NCI-H2227 (cell line): ENCODE results near the gene BOLA1.
"Not testable (repeated sequence)": the region's sequence is repeated elsewhere in the genome, so short reads cannot be mapped to it uniquely, and the experiment has no call there.

ENCODE experiments used
- DNase-seq: peaks from one replicate; lab custom pipeline; 2025; ENCODE audit not compliant: unreplicated experiment; lab: John Stamatoyannopoulos, UW

The BOLA1 gene

GRCh38 chr1:149886396-149887195, 12.8 kb upstream of the BOLA1 start:
- peak; percentile 98 for DNase-seq

DNA sequence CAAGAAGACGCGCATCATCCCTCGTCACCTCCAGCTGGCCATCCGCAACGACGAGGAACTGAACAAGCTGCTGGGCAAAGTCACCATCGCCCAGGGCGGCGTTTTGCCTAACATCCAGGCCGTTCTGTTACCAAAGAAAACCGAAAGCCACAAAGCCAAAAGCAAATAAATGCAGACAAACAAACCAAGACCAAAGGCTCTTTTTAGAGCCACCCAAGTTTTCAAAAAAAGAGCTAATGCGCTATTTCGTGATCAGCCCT, 12.2 kb upstream of the BOLA1 start:
- not testable (repeated sequence) for DNase-seq

GRCh38 chr1:149887456-149888246, 11.7 kb upstream of the BOLA1 start:
- peak; percentile 97 for DNase-seq

DNA sequence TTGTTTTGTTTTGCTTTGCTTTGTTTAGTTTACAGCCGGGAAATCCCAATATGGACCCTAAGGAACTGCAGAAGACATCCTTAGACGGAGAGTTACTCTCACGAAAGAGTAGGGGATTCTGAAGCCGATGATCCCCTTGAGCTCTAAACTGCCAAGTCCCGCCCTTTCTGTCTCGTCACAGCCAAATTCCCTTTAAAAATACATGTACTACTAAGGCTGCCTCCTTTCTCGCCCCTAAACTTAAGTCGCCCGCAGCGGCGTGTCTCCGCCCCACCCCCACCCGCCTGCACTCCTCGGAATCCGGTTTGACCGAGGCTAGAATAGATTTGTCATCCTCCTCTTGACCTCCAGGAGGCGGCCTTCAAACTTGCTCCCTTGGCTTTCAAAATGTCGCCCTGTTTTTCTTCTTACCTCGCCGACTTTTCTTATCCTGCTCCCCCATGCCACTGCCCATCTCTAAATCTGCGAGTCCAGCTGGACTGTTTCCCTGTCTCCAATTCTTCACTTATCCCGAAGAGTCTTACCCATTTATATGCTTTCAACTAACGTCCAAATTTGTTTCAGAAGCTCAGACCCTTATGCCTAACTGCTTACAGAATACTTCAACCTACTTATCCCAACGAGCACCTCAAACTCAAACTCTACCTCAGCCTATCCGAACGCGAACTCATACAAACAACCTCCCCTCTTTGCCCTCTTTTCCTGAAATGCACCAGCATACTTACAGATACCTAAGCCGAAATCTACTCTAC, 10.9 kb upstream of the BOLA1 start:
- DNase-seq, result peak; percentile 91

DNA sequence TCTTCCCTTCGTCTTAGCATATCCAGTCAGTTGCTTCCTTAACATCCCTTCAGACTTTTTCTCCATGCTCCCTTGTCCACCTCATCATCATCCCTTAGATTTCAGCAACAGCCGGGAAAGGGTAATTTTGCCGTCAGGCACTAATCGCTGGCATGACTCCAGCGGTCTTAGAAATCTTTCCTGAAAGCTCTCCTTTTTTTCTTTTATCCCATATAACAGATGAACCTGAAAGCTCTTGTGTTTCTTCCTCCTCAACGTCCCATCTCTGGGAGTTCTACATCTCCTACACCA, 10.4 kb upstream of the BOLA1 start:
- peak; percentile 54 for DNase-seq

GRCh38 chr1:149896575-149896974, 2.8 kb upstream of the BOLA1 start:
- no peak for DNase-seq

DNA sequence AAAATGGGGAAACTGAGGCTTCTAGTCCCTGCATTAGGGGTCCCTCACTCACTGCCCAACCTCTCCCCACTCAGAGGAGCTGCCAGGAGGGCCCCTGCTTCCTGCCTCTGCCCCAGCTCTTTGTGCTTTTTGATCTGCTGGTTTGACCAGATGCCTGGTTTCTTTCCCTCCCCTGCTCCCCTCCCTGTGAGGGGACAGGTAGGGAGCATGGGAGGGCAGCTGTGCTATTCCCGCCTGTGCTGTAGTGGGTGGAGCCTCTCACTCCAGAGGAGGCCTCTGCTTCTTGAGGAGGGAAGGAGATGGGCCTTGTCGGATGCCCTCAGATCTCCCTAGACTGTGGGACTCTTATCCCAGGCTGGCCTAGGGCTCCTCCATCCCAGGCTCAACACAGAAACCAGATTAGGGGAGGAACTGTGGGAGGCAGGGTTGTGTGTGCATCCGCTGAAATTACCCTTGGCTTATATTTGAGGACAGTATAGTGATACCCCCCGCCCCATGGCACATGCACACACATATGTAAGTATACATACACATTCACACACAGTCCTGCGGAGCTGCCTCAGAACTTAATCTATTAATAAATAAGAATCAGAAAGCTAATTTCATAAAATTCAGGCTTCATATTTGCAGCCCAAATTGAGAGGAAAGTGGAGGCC, 4.6 kb downstream of the BOLA1 start:
- DNase-seq, result no peak

- DNase-seq, result no peak
These were observed 7.3 kb downstream of the BOLA1 start for GRCh38 chr1:149906570-149907075.

- no peak for DNase-seq
These were observed 15.2 kb downstream of the BOLA1 start for GRCh38 chr1:149914545-149914944.

DNA sequence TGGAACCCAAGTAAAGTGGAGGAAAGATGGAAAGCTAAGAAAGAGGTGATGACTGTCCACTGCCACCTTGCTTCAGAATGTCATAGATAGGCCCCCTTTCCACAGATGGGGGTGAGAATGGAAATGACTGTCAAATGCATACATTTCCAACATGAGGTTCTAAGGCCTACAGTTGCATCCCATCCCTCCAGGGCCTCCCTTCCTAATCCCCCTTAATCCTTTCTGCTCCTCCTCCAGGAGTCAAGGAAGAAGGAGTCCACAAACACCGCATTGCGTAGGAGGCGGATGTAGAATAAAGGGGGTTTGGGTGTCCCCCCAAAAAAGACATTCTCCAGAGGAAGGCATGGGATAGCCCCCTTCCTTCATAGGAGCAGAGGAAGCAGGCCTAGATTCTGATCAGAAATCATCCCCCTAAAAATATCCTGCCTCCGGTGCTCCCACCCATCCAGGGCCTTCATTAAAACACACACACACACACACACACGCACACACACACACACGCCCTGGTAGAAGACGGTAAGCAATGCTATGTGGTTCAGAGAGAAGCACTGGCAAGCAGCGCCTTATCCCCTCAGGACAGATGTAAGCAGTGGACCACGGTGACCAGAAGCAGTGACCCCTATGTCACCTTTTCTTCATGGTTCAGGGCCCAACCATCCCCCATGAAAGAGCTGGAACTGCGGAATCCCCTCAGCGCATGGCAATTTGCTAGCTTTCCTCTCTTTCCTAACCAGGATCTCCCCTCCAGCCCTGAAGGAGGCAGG, 16.2 kb downstream of the BOLA1 start:
- peak; percentile 19 for DNase-seq

- no peak for DNase-seq
These were observed 17.0 kb downstream of the BOLA1 start for GRCh38 chr1:149916193-149916897.

GRCh38 chr1:149916898-149917252, 17.5 kb downstream of the BOLA1 start:
- DNase-seq, result no peak

- peak; percentile 80 for DNase-seq
These were observed 18.3 kb downstream of the BOLA1 start, which contains the start of gene SV2A for GRCh38 chr1:149917571-149918144. Gene SV2A, minus strand, starts transcription at chr1:149917844. Its CDS starts 4,004 bp downstream, at chr1:149913840.

GRCh38 chr1:149923626-149924025, 24.3 kb downstream of the BOLA1 start:
- DNase-seq, result no peak

- no peak for DNase-seq
These were observed 26.0 kb downstream of the BOLA1 start for GRCh38 chr1:149925345-149925744.

- no peak for DNase-seq
These were observed 26.4 kb downstream of the BOLA1 start for GRCh38 chr1:149925751-149926150.

GRCh38 chr1:149926296-149926695, 26.9 kb downstream of the BOLA1 start:
- DNase-seq, result no peak

GRCh38 chr1:149927056-149927562, 27.7 kb downstream of the BOLA1 start:
- no peak for DNase-seq
